ENCODE data around the gene ZC3H13.

Gene ZC3H13

GRCh38 chr13:46058268-46058667 is 5.7 kb upstream of the ZC3H13 start:
- no peak for DNase-seq

- DNase-seq, result no peak
These were observed 4.9 kb upstream of the ZC3H13 start for GRCh38 chr13:46057256-46058015.

- DNase-seq, result no peak
These were observed 841 bp upstream of the ZC3H13 start for GRCh38 chr13:46053162-46054012.

GRCh38 chr13:46051968-46052318 is 603 bp downstream of the ZC3H13 start:
- DNase-seq, result no peak

GRCh38 chr13:46050771-46051170 is 1.8 kb downstream of the ZC3H13 start:
- DNase-seq, result no peak

GRCh38 chr13:46045424-46045823 is 7.1 kb downstream of the ZC3H13 start:
- no peak for DNase-seq

- DNase-seq, result no peak
These were observed 8.9 kb downstream of the ZC3H13 start for GRCh38 chr13:46043647-46044046.

GRCh38 chr13:46041419-46041839 is 11.1 kb downstream of the ZC3H13 start:
- no peak for DNase-seq

GRCh38 chr13:46040763-46041162 is 11.8 kb downstream of the ZC3H13 start:
- DNase-seq, result no peak

GRCh38 chr13:46039411-46040182 is 12.9 kb downstream of the ZC3H13 start:
- no peak for DNase-seq

GRCh38 chr13:46038296-46038695 is 14.2 kb downstream of the ZC3H13 start:
- DNase-seq, result no peak

GRCh38 chr13:46035066-46035465 is 17.5 kb downstream of the ZC3H13 start:
- peak; percentile 55 for DNase-seq

- no peak for DNase-seq
These were observed 20.2 kb downstream of the ZC3H13 start for GRCh38 chr13:46032341-46032740.

GRCh38 chr13:46031581-46032263 is 20.8 kb downstream of the ZC3H13 start:
- DNase-seq, result no peak

GRCh38 chr13:46025157-46025556 is 27.4 kb downstream of the ZC3H13 start:
- DNase-seq, result no peak

GRCh38 chr13:46022481-46022880 is 30.1 kb downstream of the ZC3H13 start:
- DNase-seq, result no peak

- no peak for DNase-seq
These were observed 36.3 kb downstream of the ZC3H13 start for GRCh38 chr13:46016216-46016615.

GRCh38 chr13:46015366-46015765 is 37.2 kb downstream of the ZC3H13 start:
- DNase-seq, result no peak

- DNase-seq, result no peak
These were observed 40.1 kb downstream of the ZC3H13 start for GRCh38 chr13:46012404-46012803.

GRCh38 chr13:46010148-46010547 is 42.4 kb downstream of the ZC3H13 start:
- DNase-seq, result no peak

- no peak for DNase-seq
These were observed 43.9 kb downstream of the ZC3H13 start for GRCh38 chr13:46008631-46009030.

- no peak for DNase-seq
These were observed 45.7 kb downstream of the ZC3H13 start for GRCh38 chr13:46006688-46007452.
